GM21786 (cell line): Measurements from ENCODE around the gene CDK10.
"Not testable (repeated sequence)": the region's sequence is repeated elsewhere in the genome, so short reads cannot be mapped to it uniquely, and the experiment has no call there.

Source experiments
- ATAC-seq: cut with Tn5 transposase; IDR thresholded peaks from one replicate; pipeline ENCODE4 v1.9.1; 2021; ENCODE audit not compliant: unreplicated experiment

Gene CDK10

GRCh38 chr16:89667000-89667399 lies 19.5 kb upstream of the CDK10 start:
- ATAC-seq, result not testable (repeated sequence)

DNA sequence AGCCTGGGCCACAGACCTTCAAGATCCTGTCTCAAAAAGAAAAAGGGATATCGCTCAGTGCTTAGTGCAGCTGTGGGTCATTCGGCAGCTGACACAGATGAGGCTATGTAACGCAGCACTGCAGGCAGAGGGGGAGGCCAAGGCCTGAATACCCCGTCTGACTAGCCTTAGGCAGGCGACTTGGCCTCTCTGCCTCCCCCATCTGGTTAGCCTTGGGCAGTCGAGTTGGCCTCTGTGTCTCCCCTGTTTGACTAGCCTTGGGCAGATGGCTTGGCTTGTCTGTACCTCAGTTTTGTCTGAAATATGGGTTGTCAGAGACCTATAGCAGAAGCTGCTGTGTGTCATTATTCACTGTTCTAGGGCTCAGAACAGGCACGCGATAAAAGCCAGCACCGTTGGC lies 18.9 kb upstream of the CDK10 start:
- no peak for ATAC-seq

DNA sequence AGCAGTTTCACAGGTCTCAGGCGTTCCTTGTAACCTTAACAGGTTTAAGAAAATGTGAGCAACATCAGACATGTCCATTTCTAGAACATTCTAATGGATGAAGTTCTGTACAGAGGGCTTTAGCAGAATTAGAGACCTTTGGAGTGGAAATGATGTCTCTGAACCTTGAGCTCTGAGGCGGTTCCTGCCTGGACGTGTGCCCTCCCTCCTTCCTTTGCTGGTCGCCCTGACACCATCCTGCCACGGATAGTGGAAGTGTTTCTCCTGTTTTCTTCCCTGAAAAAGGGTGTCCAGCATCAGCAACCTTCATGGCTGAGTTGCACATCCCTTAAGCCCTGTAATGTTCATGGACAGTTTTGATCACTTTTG lies 17.7 kb upstream of the CDK10 start:
- ATAC-seq, result no peak

DNA sequence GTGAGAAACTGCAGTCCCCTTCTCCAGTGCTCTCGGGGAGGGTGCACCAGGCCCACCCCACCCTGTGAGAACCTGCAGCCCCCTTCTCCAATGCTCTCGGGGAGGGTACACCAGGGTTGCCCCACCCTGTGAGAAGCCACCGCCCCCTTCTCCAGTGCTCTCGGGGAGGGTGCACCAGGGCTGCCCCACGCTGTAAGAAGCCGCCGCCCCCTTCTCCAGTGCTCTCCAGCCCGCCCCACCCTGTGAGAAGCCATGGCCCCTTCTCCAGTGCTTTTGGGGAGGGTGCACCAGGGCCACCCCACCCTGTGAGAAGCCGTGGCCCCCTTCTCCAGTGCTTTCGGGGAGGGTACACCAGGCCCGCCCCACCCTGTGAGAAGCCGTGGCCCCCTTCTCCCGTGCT lies 16.7 kb upstream of the CDK10 start:
- no peak for ATAC-seq

GRCh38 chr16:89670496-89671431 lies 15.7 kb upstream of the CDK10 start:
- ATAC-seq, result no peak

DNA sequence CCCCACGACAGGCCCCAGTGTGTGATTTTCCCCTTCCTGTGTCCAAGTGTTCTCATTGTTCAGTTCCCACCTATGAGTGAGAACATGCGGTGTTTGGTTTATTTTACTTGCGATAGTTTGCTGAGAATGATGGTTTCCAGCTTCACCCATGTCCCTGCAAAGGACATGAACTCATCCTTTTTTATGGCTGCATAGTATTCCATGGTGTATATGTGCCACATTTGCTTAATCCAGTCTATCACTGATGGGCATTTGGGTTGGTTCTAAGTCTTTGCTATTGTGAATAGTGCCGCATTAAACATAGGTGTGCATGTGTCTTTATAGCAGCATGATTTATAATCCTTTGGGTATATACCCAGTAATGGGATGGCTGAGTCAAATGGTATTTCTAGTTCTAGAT lies 14.9 kb upstream of the CDK10 start:
- ATAC-seq, result not testable (repeated sequence)

- no peak for ATAC-seq
Measured at GRCh38 chr16:89672177-89672941, 14.1 kb upstream of the CDK10 start.

GRCh38 chr16:89678258-89678657 lies 8.2 kb upstream of the CDK10 start:
- no peak for ATAC-seq

DNA sequence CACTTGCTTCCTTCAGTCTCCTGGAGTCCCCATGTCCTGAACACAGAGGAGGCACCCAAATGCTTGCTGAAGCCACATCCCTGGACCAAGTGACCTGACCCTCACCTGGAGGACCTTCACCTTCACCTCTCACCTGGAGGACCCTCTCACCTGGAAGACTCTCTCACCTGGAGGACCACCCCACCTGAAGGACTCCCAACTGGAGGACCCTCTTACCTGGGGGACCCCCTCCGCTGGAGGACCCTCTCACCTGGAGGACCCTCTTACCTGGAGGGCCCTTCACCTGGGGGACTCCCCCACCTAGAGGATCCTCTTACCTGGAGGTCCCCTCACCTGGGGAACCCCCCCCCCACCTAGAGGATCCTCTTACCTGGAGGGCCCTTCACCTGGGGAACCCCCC lies 573 bp upstream of the CDK10 start:
- ATAC-seq, result no peak

GRCh38 chr16:89687092-89687940 lies 827 bp downstream of the CDK10 start:
- ATAC-seq, result peak; percentile 40

GRCh38 chr16:89688395-89688794 lies 1.9 kb downstream of the CDK10 start:
- ATAC-seq, result no peak

DNA sequence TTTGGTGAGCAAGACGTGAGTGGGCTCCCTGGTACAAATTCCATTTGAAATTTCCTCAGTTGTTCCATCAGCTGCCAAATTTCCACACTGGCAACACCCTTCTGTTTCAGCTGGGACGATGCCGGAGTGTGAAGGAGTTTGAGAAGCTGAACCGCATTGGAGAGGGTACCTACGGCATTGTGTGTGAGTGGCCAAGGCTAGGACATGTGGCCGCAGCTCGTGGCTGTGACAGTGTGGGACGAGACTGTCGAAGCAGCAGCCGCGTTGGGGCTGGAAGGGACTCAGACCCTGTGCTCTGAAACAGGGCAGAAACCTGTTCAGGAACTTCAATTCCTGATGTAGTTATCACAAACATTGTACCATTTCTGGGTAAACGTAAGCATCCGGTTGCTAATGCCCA lies 2.7 kb downstream of the CDK10 start:
- ATAC-seq, result no peak

DNA sequence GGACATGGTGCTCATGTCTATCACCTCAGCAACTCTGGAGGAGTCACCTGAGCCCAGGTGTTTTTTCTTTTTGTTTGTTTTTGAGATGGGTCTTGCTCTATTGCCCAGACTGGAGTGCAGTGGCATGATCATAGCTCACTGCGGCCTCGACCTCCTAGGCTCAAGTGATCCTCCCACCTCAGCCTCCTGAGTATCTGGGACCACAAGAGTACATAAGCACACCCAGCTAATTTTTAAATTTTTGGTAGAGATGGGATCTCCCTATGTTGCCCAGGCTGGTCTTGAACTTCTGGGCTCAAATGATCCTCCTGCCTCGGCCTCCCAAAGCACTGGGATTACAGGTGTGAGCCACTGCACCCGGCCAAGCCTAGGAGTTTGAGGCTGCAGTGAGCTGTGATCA lies 3.1 kb downstream of the CDK10 start:
- ATAC-seq, result not testable (repeated sequence)

GRCh38 chr16:89690392-89690901 lies 4.0 kb downstream of the CDK10 start:
- ATAC-seq, result no peak

- no peak for ATAC-seq
Measured at GRCh38 chr16:89691231-89691985, 4.9 kb downstream of the CDK10 start.

DNA sequence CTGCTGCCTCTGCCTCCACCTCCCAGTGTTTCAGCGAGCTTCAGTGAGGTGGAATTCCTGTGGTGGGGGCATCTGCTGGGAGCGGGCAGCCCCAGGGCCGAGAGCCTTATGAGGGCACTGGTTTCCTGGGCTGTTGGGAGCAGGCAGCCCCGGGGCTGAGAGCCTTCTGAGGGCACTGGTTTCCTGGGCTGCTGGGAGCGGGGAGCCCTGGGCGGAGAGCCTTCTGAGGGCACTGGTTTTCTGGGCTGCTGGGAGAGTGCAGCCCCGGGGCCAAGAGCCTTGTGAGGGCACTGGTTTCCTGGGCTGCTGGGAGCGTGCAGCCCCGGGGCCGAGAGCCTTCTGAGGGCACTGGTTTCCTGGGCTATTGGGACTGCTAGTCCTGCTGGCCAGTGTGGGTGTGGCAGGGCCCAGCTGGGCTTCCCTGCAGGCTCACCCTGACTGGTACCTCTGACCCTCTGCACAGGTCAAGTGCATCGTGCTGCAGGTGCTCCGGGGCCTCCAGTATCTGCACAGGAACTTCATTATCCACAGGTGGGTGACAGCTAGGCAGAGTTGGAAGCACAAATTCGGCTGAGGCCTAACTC lies 5.6 kb downstream of the CDK10 start:
- ATAC-seq, result no peak

DNA sequence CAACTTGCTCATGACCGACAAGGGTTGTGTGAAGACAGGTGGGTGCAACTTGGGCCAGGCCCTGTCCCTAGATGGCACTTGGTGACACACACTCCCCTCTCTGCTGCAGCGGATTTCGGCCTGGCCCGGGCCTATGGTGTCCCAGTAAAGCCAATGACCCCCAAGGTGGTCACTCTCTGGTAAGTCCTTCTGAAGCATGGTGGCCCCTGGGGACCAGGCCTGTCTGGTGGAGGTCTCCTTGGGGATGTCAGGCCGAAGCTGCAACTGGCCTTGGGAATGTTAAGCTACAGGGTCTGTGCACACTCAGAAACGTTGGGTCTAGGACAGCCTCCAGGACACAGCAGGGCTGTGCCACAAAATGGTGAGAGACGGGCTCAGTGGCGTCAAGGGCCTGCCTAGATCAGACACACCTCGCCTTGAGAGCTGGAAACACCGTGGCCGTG lies 6.8 kb downstream of the CDK10 start:
- no peak for ATAC-seq

DNA sequence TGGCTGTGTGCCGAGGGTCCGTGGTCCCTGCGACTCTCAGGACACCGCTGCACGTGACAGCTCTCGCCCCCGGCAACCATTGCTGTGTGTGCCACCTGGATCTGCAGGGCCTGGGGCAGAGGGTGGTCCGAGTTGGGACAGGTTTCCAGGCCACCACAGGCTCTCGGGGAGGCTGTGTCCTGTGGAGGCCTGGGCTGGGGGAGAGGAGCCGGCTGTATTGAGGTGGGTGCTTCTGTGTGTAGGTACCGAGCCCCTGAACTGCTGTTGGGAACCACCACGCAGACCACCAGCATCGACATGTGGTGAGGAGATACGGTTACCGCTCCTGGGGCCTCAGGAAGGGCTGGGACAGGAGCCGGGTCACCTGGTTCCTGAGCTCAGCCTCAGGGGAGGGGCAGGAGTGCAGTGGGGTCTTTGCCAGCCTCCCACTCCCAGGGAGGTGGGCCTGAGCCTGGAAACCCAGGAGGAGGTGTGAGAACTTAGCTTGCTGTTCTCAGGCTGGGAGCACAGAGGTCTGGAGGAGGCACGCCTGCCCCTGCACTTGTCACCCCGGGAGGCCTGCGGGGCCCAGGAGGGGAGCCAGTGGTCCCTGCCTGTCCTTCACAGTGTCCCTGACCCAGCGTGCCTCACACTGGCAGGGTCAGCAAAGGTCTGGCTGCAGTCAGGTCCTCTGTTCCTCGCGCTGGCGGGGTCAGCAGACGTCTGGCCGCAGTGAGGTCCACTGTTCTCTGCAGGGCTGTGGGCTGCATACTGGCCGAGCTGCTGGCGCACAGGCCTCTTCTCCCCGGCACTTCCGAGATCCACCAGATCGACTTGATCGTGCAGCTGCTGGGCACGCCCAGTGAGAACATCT lies 7.7 kb downstream of the CDK10 start:
- ATAC-seq, result no peak

GRCh38 chr16:89694784-89695085 lies 8.2 kb downstream of the CDK10 start:
- ATAC-seq, result not testable (repeated sequence)
